Measurements from ENCODE around the gene EXOSC7. TPM values are rescaled to one million over a fixed set of nuclear protein-coding genes. Genes with fewer than 3 reads are reported as not detected.

EXOSC7 gene
- total RNA-seq, 1 experiment from 2014 or later = 54.0 TPM

DNA sequence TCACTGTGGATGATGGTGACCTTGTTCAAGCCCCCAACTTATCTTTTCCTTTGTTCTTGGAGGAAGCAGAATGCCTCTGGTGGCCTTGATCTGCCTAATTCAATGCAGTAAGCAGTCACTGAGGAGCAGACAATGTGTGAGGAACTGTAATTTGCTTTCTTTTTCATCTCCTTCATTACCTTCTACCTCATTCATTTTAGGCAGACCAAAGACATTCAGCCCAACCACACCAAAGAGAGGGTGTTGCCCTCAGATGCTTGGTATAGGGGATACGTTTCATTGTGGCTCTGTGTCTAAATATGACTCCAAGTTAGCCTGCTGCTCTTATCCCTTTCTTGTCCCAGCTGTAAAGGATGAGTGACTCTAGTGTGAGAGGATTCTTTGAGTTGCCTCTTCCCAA lies 15.3 kb downstream of the EXOSC7 start:
- DNase-seq (ENCODE audit: extremely low read depth, low read depth) = no peak

- no peak for DNase-seq (ENCODE audit: extremely low read depth, low read depth)
Observed at GRCh38 chr3:44992555-44993470, 16.8 kb downstream of the EXOSC7 start.

GRCh38 chr3:44993471-44994205 lies 17.6 kb downstream of the EXOSC7 start:
- DNase-seq (ENCODE audit: extremely low read depth, low read depth) = no peak

- DNase-seq (ENCODE audit: extremely low read depth, low read depth) = no peak
Observed at GRCh38 chr3:44995142-44995770, 19.2 kb downstream of the EXOSC7 start.

GRCh38 chr3:44996556-44996969 lies 20.5 kb downstream of the EXOSC7 start:
- DNase-seq (ENCODE audit: extremely low read depth, low read depth) = no peak

- no peak for DNase-seq (ENCODE audit: extremely low read depth, low read depth)
Observed at GRCh38 chr3:44999782-45000181, 23.7 kb downstream of the EXOSC7 start.

DNA sequence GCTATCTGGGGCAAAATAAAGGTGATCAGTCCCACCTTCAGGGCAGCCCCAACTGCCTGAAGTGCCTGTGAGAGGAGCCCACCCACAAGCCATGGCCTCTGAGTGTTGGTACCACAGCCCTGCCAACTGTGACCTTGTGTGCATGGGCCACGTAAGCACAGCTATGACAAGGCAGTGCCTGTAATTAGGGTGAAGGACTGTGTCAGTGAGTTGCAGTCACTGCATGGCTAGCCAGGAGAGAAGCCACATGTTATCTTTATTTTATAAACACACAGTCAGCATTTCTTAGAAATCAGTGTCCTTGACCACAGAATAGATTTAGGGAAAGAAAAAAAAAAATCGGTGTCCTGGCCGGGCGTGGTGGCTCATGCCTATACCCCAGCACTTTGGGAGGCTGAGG lies 24.8 kb downstream of the EXOSC7 start:
- no peak for DNase-seq (ENCODE audit: extremely low read depth, low read depth)

- DNase-seq (ENCODE audit: extremely low read depth, low read depth) = no peak
Observed at GRCh38 chr3:45001738-45002137, 25.7 kb downstream of the EXOSC7 start.

GRCh38 chr3:45002139-45002660 lies 26.2 kb downstream of the EXOSC7 start:
- DNase-seq (ENCODE audit: extremely low read depth, low read depth) = no peak

- no peak for DNase-seq (ENCODE audit: extremely low read depth, low read depth)
Observed at GRCh38 chr3:45002720-45003119, 26.7 kb downstream of the EXOSC7 start.

DNA sequence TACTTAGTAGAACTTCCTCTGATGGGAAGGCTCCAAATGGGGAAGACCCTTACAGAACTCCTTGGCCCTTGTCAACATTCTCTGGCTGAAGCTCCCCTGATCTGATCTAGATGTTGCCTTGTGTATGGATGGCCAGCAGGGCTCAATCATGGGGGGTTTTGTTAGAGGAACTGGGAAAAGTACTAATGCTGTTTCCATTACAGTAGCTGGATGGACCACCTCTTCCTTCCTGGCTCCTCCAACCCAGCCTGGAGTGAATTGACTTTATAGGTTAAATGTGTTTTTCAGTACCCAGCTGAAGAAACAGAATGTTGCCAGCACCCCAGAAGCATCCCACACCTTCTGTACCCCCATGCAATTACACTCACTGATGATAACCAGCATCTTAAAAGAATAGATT lies 27.4 kb downstream of the EXOSC7 start:
- no peak for DNase-seq (ENCODE audit: extremely low read depth, low read depth)

DNA sequence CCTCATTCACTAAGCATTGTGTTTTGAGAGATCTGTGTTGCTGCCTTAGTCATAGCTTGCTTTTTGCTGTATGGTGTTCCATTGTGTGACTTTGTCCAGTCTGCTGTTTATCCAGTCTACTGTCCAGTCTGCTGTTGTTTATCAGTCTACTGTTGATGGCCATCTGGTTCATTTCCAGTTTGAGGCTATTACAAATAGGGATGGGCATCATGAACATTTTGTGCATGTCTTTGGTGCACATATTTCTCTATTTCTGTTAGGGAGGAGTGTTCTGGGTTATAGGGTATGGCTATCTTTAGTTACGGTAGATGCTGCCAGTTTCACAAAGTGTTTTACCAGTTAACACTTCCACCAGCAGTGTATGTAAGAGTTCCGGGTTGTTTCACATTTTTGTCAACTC lies 27.8 kb downstream of the EXOSC7 start:
- DNase-seq (ENCODE audit: extremely low read depth, low read depth) = no peak

DNA sequence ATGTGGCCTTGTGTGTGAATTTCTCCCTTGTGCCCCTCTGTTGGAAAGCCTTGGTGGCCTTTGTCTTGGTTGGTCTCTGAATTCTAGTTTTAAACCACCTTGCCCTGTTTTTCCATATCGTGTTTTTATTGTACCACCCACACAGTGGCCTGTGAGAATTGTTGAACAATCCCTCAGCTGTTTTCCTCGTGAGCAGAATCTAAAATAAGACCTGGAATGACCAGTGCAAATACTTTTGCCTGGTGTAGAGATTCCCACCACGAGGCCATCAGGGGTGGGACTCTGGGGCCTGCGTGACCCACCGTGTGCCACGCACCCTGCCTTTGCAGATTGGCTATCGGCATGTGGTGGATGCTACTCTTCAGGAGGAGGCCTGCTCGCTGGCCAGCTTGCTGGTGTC lies 31.0 kb downstream of the EXOSC7 start:
- DNase-seq (ENCODE audit: extremely low read depth, low read depth) = no peak

DNA sequence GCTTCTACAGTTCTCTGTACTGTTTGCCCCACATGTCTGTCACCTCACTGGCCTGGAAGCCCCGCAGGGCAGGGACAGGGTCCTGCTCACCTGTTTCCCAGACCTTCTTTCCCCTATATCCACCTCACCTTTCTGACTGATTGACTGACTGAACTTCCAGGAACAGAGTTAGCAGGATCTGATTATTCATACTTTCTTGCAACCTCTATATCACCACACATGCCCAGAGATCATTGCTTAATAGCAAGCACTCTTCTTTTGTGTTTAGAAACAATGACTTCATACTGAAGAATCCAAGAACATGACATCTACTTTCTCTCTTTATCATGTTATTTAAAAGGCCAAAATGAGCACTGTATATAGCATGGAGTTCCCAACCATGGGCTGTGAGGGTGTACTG lies 32.1 kb downstream of the EXOSC7 start:
- no peak for DNase-seq (ENCODE audit: extremely low read depth, low read depth)

DNA sequence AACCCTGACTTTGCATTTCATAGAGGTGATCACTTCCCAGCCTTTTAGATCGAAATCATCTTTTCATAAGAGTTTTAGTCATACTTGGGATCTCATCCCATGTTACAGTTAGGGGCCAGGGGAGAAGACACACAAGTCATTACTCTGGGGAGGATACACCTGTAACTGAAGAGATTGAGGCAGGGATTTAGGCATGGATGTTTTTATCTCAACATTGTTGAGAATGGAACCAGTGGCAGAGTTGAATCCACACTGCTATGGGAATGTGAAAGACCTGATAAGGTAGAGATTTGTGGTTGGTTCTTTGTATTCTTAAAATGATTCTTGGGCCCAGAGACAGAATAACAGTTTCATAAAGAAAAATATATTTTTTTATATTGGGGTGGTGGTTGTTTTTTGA lies 33.8 kb downstream of the EXOSC7 start:
- DNase-seq (ENCODE audit: extremely low read depth, low read depth) = no peak

DNA sequence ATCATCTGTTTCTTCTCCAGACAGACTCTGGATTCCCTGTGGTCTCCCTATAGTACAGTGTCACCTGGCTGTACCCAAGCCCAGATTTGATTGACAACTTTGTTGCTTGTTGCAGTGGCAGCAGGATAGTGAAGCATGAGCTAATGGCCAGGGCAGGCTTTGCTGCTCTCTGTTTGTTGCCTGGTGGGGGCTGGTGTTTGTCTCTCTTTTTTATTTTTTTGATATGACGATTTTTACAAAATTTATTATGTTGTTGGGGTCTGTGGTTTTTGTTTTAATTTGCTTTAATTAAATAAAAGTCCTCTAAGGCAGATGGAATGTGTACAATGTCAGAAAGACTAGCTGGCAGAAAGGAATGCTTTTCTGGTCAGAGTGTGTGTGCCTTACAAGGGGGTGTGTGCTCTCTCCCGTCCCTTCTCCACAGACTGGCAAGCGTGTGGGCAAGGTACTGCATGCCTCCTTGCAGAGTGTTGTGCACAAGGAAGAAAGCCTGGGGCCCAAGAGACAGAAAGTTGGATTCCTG lies 34.8 kb downstream of the EXOSC7 start:
- DNase-seq (ENCODE audit: extremely low read depth, low read depth) = no peak

- DNase-seq (ENCODE audit: extremely low read depth, low read depth) = no peak
Observed at GRCh38 chr3:45011756-45012508, 35.9 kb downstream of the EXOSC7 start.

GRCh38 chr3:45012577-45012976 lies 36.5 kb downstream of the EXOSC7 start:
- no peak for DNase-seq (ENCODE audit: extremely low read depth, low read depth)

DNA sequence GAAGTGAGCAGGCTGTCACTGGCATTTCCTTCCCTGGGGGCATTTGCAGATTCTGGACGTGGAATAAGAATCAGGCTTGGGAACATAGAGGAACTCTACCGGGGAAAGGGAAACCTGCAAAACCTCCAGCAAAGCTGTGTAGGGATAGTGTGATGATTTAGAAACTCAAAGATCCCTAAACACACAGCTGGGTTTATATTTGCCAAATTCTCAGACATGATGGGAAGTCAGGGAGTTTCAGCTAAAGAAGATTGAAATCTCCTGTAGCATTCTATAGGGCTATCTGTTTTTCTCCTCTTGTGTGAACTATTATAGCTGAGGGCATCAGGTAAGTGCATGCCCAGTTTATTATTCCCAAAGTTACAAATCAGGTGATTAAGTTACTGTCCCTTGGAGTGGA lies 40.9 kb downstream of the EXOSC7 start:
- DNase-seq (ENCODE audit: extremely low read depth, low read depth) = no peak

GRCh38 chr3:45017821-45018220 lies 41.8 kb downstream of the EXOSC7 start:
- no peak for DNase-seq (ENCODE audit: extremely low read depth, low read depth)

Measured in NCI-H460 (cell line).